Peyer's patch (tissue), 4 donors: ENCODE measurements around the gene DNAJB12. TPM values are rescaled to one million over a fixed set of nuclear protein-coding genes. Genes with fewer than 3 reads are reported as not detected.
"Not testable (repeated sequence)": the region's sequence is repeated elsewhere in the genome, so short reads cannot be mapped to it uniquely, and the experiment has no call there.

Source experiments
- DNase-seq, 3 donors: peaks; one replicate each; pipeline ENCODE4 v3.0.0-alpha.2; 2017 to 2019
- H3K27ac ChIP-seq, 4 donors: fragments of 200-600 bp; sonication (generic); one replicate each; pipeline ENCODE4 v1.5.1; 2016 to 2019
- H3K27me3 ChIP-seq, 2 donors: fragments of 200-600 bp; sonication (generic); one replicate each; pipeline ENCODE4 v1.5.1; 2019
- H3K36me3 ChIP-seq, 3 donors: fragments of 200-600 bp; sonication (generic); one replicate each; pipeline ENCODE4 v1.5.1; 2016 to 2019
- H3K4me1 ChIP-seq, 4 donors: fragments of 200-600 bp; sonication (generic); one replicate each; pipeline ENCODE4 v1.5.1; 2016 to 2019
- H3K4me3 ChIP-seq, 4 donors: fragments of 200-600 bp; sonication (generic); 1 replicate in 3 of 4; 2 replicates in 1 of 4; pipeline ENCODE4 v1.5.1; 2016 to 2019; ENCODE audit warnings: mild to moderate bottlenecking in 1 of 4
- H3K9me3 ChIP-seq, 4 donors: fragments of 200-600 bp; sonication (generic); one replicate each; pipeline ENCODE4 v1.5.1; 2016 to 2019; ENCODE audit warnings: mild to moderate bottlenecking in 1 of 4
- POLR2A ChIP-seq, 2 donors: fragments of 450-650 bp; IDR thresholded peaks; one replicate each; pipeline ENCODE4 v1.5.1; 2017; ENCODE audit warnings: antibody characterized with exemption in 2 of 2, mild to moderate bottlenecking in 2 of 2, moderate library complexity in 2 of 2
- total RNA-seq, 4 donors: library from RNA; depleted of rRNA; stranded (reverse); fragments of >200 nt; gene quantifications; one replicate each; pipeline ENCODE4 v1.1.0, GENCODE V29; 2016
- TF ChIP-seq, protein P1 (sequence below), 6 experiments: fragments of 450-650 bp in 4 of 6; fragments of 200-600 bp in 2 of 6; sonication (generic) in 1 of 6; IDR thresholded peaks; one replicate each; pipeline ENCODE4 v1.5.1; 2017 to 2019; ENCODE audit warnings: antibody characterized with exemption in 6 of 6, mild to moderate bottlenecking in 3 of 6, moderate library complexity in 1 of 6

DNAJB12 gene
- total RNA-seq, 4 donors from 2014 or later = 33.0 to 54.1 (median 47.2) TPM

DNA sequence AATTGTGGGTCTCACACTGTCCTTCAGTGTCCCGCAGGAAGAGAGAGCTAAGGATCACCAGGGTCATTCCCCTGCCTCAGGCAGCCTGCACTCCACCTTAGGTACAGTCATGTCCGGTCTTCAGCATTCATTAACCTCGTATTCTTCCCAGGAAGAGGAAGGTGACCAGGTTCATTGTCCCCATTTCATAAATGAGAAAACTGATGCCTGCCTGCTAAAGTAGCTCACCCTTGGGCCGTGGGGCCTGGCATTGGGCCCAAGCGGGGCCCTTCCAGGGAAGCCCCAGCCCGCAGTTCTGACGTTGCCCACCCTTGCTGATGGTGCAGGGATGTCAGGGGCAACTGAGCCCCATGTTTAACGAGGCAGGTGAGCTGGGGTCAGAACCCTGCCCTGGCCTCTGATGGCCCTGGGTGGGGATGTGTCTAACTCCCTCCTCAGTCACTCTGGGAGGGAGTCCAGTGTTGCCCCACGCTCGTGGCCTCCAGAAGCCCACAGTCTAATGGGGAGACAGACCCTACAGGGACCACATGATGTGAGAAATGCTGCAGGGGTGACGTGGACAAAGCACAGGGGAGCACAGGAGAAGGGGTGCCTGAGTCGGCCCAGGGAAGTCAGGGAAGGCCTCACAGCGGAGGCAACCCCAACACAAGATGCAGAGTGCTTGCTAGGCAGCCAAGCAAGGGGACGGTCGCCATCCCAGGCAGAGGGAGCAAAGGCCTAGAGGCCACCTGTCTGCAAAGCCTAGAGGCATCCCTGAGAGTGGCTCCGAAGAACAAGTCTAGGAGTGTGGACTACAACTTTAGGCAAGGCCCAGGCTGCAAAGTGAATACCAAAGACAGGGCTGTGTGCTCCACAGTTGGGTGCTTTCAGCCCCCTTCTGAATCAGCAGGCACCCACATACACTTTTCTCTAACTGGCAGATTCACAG is 55.9 kb downstream of the DNAJB12 start:
- peak in 1 of 3 donors; percentile 49 for DNase-seq
- Histone ChIP-seq H3K27ac (peak overlapping the region; percentile 89 to 100 (median 96)), H3K4me3 (no peak overlapping the region), H3K36me3 (no peaks in the 10 kb centered on the region), H3K4me1 (peaks cover 0 to 12% (median 7%) of the 10 kb centered on the region in 4 donors), H3K9me3 (no peaks in the 10 kb centered on the region), H3K27me3 (no peaks in the 10 kb centered on the region)
- no peak for TF ChIP-seq POLR2A (IDR thresholded peaks at IDR 0.05)
- TF ChIP-seq, protein P1, sequence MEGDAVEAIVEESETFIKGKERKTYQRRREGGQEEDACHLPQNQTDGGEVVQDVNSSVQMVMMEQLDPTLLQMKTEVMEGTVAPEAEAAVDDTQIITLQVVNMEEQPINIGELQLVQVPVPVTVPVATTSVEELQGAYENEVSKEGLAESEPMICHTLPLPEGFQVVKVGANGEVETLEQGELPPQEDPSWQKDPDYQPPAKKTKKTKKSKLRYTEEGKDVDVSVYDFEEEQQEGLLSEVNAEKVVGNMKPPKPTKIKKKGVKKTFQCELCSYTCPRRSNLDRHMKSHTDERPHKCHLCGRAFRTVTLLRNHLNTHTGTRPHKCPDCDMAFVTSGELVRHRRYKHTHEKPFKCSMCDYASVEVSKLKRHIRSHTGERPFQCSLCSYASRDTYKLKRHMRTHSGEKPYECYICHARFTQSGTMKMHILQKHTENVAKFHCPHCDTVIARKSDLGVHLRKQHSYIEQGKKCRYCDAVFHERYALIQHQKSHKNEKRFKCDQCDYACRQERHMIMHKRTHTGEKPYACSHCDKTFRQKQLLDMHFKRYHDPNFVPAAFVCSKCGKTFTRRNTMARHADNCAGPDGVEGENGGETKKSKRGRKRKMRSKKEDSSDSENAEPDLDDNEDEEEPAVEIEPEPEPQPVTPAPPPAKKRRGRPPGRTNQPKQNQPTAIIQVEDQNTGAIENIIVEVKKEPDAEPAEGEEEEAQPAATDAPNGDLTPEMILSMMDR (IDR thresholded peaks at IDR 0.05) = no peak

DNA sequence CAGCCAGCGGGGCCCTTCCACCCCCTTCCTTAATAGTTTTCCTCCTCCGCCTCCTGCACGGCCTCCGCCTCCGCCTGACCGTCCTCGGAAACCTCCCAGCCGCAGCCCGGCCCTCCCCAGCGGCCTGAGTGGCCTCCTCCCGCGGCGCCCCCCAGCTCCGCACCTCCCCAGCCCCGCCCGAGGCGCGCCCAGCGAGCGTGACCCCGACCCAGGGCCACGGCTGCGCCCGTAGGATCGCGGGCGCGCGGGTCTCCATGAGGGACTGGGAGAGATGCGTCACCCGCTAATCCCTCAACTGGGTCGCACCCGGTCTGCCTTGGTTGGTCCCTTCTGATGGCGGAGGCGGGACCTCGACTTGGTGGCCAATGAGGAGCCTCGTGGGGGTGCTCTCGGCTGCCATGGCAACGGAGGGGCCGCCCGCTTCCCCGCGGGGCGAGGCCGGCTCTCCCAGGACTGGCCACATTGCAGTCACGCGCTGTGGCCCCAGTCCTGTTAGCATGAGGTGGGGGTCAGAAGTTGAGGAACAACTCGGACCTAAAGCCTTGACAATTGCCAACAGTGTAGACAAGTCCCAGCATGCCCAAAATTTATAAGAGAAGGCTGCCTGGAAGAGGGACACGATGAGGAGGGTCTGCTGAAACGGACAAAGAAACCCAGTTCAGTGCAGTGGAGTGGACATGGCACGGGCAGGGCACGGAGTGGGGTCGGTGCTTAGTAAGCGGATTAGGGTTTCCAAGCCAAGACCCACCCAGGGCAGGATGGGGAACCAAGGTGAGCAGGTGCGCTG is 56.7 kb downstream of the DNAJB12 start:
- H3K27ac ChIP-seq = peak overlapping the region; percentile 89 to 100 (median 96)
- DNase-seq = peak; percentile 95 to 99 (median 99)
- H3K4me3 ChIP-seq = peak overlapping the region; percentile 58 to 81 (median 63)
- TF ChIP-seq, protein P1 (IDR thresholded peaks at IDR 0.05) = no peak
- peak; percentile 73 to 81 for TF ChIP-seq POLR2A (IDR thresholded peaks at IDR 0.05)
- H3K9me3 ChIP-seq = no peaks in the 10 kb centered on the region
- H3K27me3 ChIP-seq = no peaks in the 10 kb centered on the region
- peaks cover 0 to 12% (median 7%) of the 10 kb centered on the region in 4 donors for H3K4me1 ChIP-seq
- H3K36me3 ChIP-seq = no peaks in the 10 kb centered on the region

DNA sequence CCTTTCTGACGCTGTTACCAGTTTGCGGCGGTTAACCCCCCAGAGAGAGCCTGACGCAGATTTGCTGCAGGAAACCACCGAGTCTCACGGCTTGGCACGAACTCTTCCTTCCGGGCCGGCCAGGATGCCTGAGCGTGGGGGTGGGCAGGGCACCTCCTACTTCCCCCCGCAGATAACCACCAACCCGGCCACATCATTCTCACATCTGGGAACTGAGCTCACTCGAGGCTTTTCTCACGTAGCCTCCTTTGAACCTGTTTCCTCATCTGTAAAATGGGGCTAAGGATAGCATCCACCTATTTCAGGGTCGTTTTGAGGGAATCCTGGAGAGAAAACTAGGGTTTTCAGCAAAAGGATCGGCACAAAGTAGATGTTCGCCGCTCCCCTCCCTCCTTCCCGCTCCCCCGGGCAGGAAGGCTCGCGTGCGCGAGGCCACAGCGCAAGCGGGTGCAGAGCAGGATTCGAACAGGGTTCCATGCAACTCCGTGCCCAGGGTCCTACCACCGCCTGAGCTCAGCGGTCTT is 57.4 kb downstream of the DNAJB12 start:
- H3K4me3 ChIP-seq = peak overlapping the region; percentile 58 to 81 (median 63)
- no peaks in the 10 kb centered on the region for H3K9me3 ChIP-seq
- H3K36me3 ChIP-seq = no peaks in the 10 kb centered on the region
- peak; percentile 17 for TF ChIP-seq POLR2A (IDR thresholded peaks at IDR 0.05)
- TF ChIP-seq, protein P1 (IDR thresholded peaks at IDR 0.05) = no peak
- H3K27ac ChIP-seq = peak overlapping the region; percentile 89 to 100 (median 96)
- peak; percentile 71 to 97 (median 95) for DNase-seq
- no peaks in the 10 kb centered on the region for H3K27me3 ChIP-seq
- peaks cover 0 to 12% (median 7%) of the 10 kb centered on the region in 4 donors for H3K4me1 ChIP-seq

DNA sequence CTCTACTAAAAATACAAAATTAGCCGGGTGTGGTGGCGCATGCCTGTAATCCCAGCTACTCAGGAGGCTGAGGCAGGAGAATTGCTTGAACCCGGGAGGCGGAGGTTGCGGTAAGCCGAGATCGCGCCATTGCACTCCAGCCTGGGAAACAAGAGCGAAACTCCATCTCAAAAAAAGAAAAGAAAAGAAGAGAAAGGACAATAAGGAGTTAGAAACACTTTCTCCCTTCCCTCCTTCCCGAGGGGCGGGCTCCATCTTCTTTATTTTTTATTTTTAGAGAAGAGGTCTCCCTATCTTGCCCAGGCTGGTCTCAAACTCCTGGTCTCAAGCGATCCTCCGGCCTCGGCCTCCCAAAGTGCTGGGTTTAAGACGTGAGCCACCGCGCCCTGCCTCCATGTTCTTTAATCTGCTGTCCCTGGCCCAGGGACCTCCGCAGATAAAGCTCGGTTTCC is 57.9 kb downstream of the DNAJB12 start:
- H3K27ac ChIP-seq = peak overlapping the region; percentile 89 to 100 (median 96)

DNA sequence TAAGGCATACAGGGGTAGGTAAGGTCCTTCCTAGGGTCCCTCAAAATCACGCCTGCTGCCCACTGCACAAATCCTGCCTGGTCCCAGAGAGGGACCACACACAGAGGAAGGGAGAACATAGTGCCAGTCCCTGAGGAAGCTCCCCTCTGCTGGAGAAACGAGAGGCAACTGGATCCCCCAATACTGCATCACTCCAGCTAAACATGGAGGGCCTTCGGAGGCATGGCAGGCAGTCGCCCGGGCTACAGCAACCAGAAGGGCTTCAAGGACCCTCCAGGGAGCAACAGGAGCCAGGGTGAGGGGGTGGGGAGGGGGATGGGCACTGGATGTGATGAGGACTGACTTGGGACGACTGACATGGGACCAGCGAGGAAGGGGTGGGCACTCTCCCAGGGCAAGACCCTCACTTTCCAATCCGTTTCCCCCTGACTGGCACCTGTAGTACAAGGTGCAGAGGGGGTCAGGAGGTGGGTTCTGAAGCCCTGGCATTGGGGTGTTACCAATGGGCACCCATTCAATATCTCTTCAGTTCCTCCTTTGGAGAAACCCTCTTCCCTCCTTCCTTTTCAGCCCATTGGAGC is 59.3 kb downstream of the DNAJB12 start:
- peaks cover 0 to 22% (median 7%) of the 10 kb centered on the region in 4 donors for H3K4me1 ChIP-seq
- DNase-seq = no peak
- H3K27ac ChIP-seq = peak overlapping the region in 1 of 4 donors; percentile 100
- H3K36me3 ChIP-seq = no peaks in the 10 kb centered on the region
- TF ChIP-seq, protein P1 (IDR thresholded peaks at IDR 0.05) = no peak
- no peaks in the 10 kb centered on the region for H3K27me3 ChIP-seq
- no peak overlapping the region for H3K4me3 ChIP-seq
- no peaks in the 10 kb centered on the region for H3K9me3 ChIP-seq

More for the DNA sequence above, 57.9 kb downstream of the DNAJB12 start:
- H3K9me3 ChIP-seq, H3K36me3 ChIP-seq, H3K27me3 ChIP-seq, DNase-seq: not testable (repeated sequence)
- Histone ChIP-seq H3K4me1 (peaks cover 0 to 12% (median 7%) of the 10 kb centered on the region in 4 donors), H3K4me3 (peak overlapping the region; percentile 58 to 81 (median 63))
